ENCODE data around the gene SKI. TPM values are rescaled to one million over a fixed set of nuclear protein-coding genes. Genes with fewer than 3 reads are reported as not detected.

The SKI gene
- total and polyA plus RNA-seq, 2 of the 4 experiments (the other 2 are of a cell fraction): 2.3 to 20.1 TPM

GRCh38 chr1:2205191-2205952 lies 22.7 kb upstream of the SKI start:
- dilution Hi-C loops (cut with HindIII; ENCODE audit: low sequenced_read_pairs, unreplicated experiment): no loop called here
- intact Hi-C loops (cut with micrococcal nuclease): loop anchor here (2.0 kb wide), 1 partner anchor 25 kb away; no protein-coding TSS in a partner anchor
- Histone ChIP-seq H2AK9ac (replicated peaks; ENCODE audit: low read depth, low read length, poor library complexity) (peak overlapping the region; percentile 94), H2AK5ac (ENCODE audit: low read depth, low read length) (peak overlapping the region; percentile 90), H3K18ac (ENCODE audit: low read depth, low read length) (no peak overlapping the region), H2BK120ac (ENCODE audit: low read depth, low read length) (peak overlapping the region; percentile 46; the same call in 1 of the 2 replicates), H3K14ac (replicated peaks; ENCODE audit: low read depth, low read length) (peak overlapping the region; percentile 79), H2BK15ac (ENCODE audit: low read depth, low read length) (no peak overlapping the region), H4K91ac (ENCODE audit: insufficient read depth, low read depth, low read length) (peak overlapping the region; percentile 37; the same call in 1 of the 2 replicates), H3K27me3 (ENCODE audit: control insufficient read depth, insufficient read depth, low read length) (no peaks in the 10 kb centered on the region), H3K9ac (ENCODE audit: low read depth, low read length) (peak overlapping the region; percentile 41; the same call in 1 of the 2 replicates), H3K9me3 (ENCODE audit: control insufficient read depth, insufficient read depth, low read length) (no peaks in the 10 kb centered on the region), H4K20me1 (ENCODE audit: insufficient read depth, low read length) (no peaks in the 10 kb centered on the region), H3K27ac (ENCODE audit: insufficient read depth, low read length) (peak overlapping the region; percentile 21; the same call in 1 of the 2 replicates), H3K36me3 (ENCODE audit: control insufficient read depth, insufficient read depth, low read length) (no peaks in the 10 kb centered on the region), H3K4me1 (ENCODE audit: control insufficient read depth, insufficient read depth, low read length) (peaks cover 42% of the 10 kb centered on the region), H2BK5ac (ENCODE audit: low read depth, low read length, poor library complexity, severe bottlenecking) (peak overlapping the region; percentile 31), H2AFZ (replicated peaks; ENCODE audit: low read length, poor library complexity) (peak overlapping the region; percentile 97), H3K4ac (ENCODE audit: low read depth, low read length) (peak overlapping the region; percentile 72), H4K5ac (ENCODE audit: low read depth, low read length) (peak overlapping the region; percentile 39; the same call in 1 of the 2 replicates), H3K4me2 (ENCODE audit: low read depth, low read length) (peak overlapping the region; percentile 50), H3K79me1 (ENCODE audit: low read depth in 1 of 2, low read length in 2 of 2) (peaks cover 13 to 39% of the 10 kb centered on the region in 2 experiments), H2BK20ac (ENCODE audit: low read depth, low read length) (no peak overlapping the region), H3K23ac (ENCODE audit: low read depth, low read length) (no peak overlapping the region), H3K9me1 (ENCODE audit: insufficient read depth, low read length) (peaks cover 5% of the 10 kb centered on the region), H3K4me3 (ENCODE audit: insufficient read depth, low read depth, low read length) (peak overlapping the region; percentile 46), H4K8ac (ENCODE audit: low read depth in 2 of 2, low read length in 2 of 2) (peak overlapping the region; percentile 63 to 73; a peak in 2 of 4 replicates), H3K56ac (ENCODE audit: extremely low read depth, insufficient read depth, low read length) (0 out of 2 replicates have a peak overlapping the region, but pooled peaks have one; percentile 29)
- ChIA-PET CTCF (interaction anchor here (0.8 kb wide), 1 partner anchor 177 kb away, joined by 4 read pairs; no protein-coding TSS in a partner anchor), POLR2A (ENCODE audit: unreplicated experiment) (interaction anchor here (0.6 to 1.1 kb wide), 4 partner anchors 16 to 609 kb away, joined by 3 to 10 read pairs (median 6); partner anchors contain the start of gene RER1)
- ATAC-seq (ENCODE audit: low read depth) (peak; percentile 88), DNase-seq (peak; percentile 92)
- in situ Hi-C loops (cut with MboI; ENCODE audit: low sequenced_read_pairs): no loop called here
- TF ChIP-seq RCOR1 (IDR thresholded peaks at IDR 0.05; ENCODE audit: insufficient replicate concordance, low read length): no peak
- no peak for TF ChIP-seq POLR2A (IDR thresholded peaks at IDR 0.05; ENCODE audit: low read depth, low read length)
- peak; percentile 72; the same call in 1 of the 2 replicates for TF ChIP-seq MAZ (IDR thresholded peaks at IDR 0.05; ENCODE audit: borderline replicate concordance, low read depth, low read length)
- TF ChIP-seq RAD21 (IDR thresholded peaks at IDR 0.05; ENCODE audit: low read length): no peak; the same call in 1 of the 2 replicates
- no peak for TF ChIP-seq CTCF (conservative IDR thresholded peaks at IDR 0.05; ENCODE audit: low read depth, low read length)
- TF ChIP-seq CHD1 (IDR thresholded peaks at IDR 0.05; ENCODE audit: low read depth, low read length): no peak
- TF ChIP-seq BHLHE40 (IDR thresholded peaks at IDR 0.05; ENCODE audit: low read depth, low read length): no peak
- WGBS, 2 experiments (ENCODE audit: extremely low coverage in 2 of 2, insufficient read length in 1 of 2): 13% methylated on average over 49 of the region's 84 CpGs; no CpG with 5 or more reads in 1 of the 2 experiments
- BruUV-seq (replicated peaks): no TSS peak
